GM18858 (cell line): ENCODE measurements around the gene ECT2L.
"Not testable (repeated sequence)": the region's sequence is repeated elsewhere in the genome, so short reads cannot be mapped to it uniquely, and the experiment has no call there.

ENCODE experiments used
- ATAC-seq: cut with Tn5 transposase; IDR thresholded peaks from one replicate; pipeline ENCODE4 v1.9.1; 2021; ENCODE audit not compliant: unreplicated experiment

The ECT2L gene

DNA sequence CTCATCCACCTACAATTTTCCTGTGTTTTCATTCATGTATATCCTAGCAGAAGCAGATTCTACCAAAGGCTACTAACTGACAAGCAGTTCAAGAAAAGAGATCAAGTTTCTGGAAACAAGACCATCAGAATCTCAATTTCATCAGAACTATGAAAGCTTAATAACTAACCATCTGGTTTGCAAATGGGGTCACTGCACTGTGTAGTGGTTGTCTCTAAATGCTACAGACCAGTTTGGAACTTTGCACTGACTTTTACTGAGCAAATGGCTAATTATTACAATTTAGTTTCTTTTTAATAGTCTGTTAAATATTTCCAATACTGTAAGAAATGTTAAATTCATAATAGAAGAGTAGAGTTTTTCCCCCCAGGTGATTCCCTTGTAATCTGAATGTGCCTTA is 127.7 kb downstream of the ECT2L start:
- ATAC-seq: no peak

DNA sequence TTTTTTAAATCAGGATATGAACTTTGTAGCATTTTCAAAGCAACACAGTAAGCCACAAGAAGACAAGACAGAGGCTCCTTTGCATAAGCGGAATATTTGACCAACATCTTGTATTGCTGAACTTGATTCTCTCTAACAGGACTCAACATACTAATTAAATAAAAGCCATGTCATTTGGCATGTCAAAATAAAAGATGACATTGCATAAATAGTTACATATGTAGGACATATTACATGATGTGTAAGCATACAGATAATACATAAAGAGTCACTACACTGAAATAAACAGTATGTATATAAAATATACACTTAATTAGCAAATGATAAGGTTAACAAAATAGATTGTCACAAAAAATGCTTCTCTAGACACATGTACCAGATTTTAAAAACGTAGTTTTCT is 129.9 kb downstream of the ECT2L start:
- ATAC-seq: no peak

DNA sequence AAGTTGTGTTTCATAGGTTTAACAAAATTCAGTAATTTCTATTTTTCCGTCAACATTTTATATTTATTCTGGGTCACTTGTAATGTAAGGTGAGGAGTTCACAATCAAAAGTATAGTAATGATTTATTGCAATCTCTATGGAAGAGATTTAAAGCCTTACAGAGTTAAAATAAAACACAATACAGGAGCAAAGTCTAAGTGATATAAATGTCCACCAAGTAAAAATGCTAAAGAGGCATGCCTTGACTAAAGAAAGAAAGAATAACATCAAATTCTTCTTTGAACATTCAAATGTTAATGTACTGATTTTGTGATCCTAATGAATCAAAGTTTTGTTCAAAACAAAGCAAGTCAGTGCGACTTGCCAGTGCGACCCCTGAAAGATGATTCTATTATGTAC is 130.7 kb downstream of the ECT2L start:
- ATAC-seq: no peak

DNA sequence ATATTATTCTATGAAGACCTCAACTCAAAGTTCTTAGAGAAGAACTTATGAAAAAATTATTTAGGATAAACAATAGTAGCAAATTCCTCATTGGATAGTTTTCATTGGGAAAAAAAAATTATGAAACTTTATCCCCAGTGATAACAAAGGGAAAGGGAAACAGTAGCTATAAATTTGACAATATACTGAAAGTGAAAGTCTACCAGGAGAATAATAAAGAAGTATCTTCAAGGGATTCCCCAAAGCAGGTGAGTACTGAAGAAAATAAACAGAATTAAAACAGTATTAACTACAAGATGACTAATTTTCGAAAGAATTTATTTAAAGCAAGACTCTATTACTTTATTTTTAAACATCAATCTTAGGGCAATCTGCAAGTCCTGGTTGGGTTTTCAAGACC is 135.8 kb downstream of the ECT2L start:
- no peak for ATAC-seq

DNA sequence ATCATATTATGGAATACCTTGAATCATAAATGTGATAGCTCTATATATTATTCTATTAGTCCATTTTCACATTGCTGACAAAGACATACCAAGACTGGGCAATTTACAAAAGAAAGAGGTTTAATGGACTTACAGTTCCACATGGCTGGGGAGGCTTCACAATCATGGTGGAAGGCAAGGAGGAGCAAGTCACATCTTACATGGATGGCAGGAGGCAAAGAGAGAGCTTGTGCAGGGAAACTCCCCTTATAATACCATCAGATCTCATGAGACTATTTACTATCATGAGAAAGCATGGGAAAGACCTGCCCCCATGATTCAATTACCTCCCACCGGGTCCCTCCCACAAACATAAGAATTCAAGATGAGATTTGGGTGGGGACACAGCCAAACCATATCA is 141.0 kb downstream of the ECT2L start:
- ATAC-seq: not testable (repeated sequence)

DNA sequence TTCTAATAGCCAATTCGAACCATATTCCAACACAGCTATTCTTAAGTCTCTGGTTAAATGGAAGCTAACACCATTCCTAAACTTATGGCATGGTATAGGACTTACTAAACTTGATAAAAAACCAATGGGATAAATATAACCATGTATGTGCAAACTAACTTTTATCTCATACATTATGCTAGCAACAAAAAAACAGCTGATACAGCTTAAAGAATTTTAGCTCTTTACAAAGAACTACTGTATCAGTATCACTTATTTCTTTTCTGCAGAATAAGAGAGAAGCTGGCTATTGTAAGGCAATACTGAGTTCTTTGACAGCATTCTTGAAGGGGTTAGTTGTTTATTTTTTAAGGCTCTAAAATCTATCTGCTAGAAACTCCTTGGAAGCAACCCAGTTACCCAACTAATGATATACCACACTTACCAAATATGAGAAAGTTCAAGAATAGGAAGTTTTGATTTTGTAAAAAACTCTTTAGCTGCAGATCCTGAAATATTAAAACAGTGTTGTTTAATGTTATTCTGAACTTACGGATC is 147.3 kb downstream of the ECT2L start:
- ATAC-seq: no peak

DNA sequence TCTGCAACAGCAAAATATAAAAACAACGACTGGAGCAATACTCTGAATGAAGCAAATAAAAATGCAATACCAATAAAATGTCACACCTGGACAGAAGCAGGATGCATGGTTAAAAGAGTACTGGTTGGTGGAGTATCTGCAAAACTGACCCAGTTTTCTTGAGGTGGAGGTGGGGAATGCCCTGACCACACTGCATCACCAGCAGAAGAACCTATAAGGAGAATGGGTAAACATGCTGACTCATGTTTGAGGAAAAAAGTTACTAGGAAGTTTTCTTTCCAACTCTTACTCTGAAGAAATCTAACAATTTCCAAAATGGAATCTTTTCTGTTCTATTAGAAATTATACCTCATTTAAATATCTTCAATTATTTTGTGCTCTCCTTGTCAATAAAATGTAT is 148.5 kb downstream of the ECT2L start:
- ATAC-seq: peak; percentile 66

DNA sequence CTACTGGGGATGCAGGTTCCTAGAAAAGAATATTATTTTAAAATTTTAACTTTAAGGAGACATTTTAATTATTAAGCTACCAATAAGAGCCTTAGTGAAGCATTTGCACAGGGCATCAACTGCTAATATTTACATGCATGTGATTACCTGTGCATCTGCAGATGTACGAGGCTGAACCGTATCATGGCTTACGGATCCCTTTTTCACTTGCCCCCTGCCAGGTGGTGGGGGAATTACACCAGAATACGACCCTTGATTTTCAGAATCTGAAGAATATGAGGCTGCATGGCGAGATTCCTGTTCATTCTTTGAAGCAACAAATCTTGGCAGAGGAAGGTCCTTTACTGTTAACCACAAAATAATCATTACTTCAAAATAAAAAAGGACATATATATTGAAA is 149.5 kb downstream of the ECT2L start:
- ATAC-seq: no peak

DNA sequence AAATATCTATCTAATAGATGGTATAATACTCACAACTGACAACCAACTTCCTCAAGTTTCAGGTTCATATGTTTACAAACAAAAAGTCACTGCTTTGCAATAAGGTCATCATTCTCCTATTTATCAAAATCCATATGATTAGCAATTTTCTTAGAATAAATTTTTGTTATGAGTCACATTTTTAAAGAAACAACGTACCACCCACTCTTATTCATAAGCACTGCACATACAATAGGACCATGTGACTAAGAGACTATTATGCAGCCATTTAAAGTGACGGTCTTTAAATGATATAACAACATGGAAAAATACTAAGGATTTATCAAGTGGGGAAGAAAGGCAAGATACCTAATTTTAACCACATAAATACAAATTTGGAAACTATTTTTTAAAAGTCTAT is 152.1 kb downstream of the ECT2L start:
- no peak for ATAC-seq

DNA sequence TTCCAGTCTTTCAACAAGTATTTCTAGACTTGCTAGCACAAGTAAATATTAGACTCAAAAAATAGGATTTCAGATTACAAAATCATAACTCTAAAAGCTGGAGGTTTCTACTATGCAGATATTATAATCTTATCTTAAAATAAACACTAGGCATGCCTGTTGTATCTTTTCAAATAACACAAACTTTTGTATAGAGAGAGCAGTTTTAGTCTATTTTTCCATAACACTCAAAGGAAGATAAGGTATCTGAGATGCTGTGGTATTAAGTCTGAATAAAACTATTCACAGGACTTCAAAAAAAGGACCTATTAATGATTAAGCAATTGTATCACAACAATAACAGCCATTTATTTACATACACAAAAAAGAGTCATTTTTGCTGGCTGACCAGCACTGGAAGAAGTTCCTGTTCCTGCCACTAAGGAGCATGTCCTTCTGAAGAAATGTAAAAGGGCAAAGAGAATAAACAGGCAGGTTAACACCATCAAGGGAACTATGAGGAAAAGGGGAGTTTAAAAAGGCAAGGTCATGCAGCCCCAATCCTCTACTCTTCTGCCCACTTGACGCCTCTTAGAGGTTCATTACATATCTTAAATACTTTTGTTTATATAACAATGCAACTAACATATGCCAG is 152.8 kb downstream of the ECT2L start:
- no peak for ATAC-seq

DNA sequence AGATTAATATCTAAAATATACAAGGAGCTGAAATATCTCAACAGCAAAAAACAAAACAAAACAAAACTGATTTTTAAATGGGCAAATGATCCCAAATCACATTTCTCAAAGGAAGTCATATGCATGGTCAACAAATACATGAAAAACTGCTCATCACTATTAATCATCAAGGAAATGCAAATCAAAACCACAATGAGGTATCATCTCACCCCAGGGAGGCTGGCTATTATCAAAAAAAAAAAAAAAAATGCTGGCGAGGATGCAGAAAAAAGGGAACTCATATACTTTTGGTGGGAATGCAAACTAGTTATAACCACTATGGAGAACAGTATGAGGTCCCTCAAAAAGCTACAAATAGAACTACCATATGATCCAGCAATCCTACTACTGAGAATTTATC is 157.6 kb downstream of the ECT2L start:
- ATAC-seq: no peak
